Measurements from ENCODE around the gene BORCS5.
"Not testable (repeated sequence)": the region's sequence is repeated elsewhere in the genome, so short reads cannot be mapped to it uniquely, and the experiment has no call there.

BORCS5 gene

GRCh38 chr12:12491606-12492005 is 134.7 kb downstream of the BORCS5 start:
- DNase-seq = no peak

- DNase-seq = no peak
Observed at GRCh38 chr12:12492547-12492946, 135.7 kb downstream of the BORCS5 start.

GRCh38 chr12:12495536-12495935 is 138.7 kb downstream of the BORCS5 start:
- DNase-seq = no peak

GRCh38 chr12:12498210-12498609 is 141.3 kb downstream of the BORCS5 start:
- no peak for DNase-seq

GRCh38 chr12:12499909-12500604 is 143.2 kb downstream of the BORCS5 start:
- DNase-seq = no peak

GRCh38 chr12:12501121-12501520 is 144.2 kb downstream of the BORCS5 start:
- no peak for DNase-seq

GRCh38 chr12:12502130-12502814 is 145.4 kb downstream of the BORCS5 start:
- not testable (repeated sequence) for DNase-seq

- DNase-seq = no peak
Observed at GRCh38 chr12:12502815-12503151, 145.9 kb downstream of the BORCS5 start.

GRCh38 chr12:12503384-12504078 is 146.7 kb downstream of the BORCS5 start:
- DNase-seq = no peak

GRCh38 chr12:12505544-12506495 is 148.9 kb downstream of the BORCS5 start:
- no peak for DNase-seq

GRCh38 chr12:12506496-12506890 is 149.6 kb downstream of the BORCS5 start:
- no peak for DNase-seq

GRCh38 chr12:12507121-12507520 is 150.2 kb downstream of the BORCS5 start:
- DNase-seq = no peak

GRCh38 chr12:12508612-12509011 is 151.7 kb downstream of the BORCS5 start:
- no peak for DNase-seq

GRCh38 chr12:12510141-12510540 is 153.3 kb downstream of the BORCS5 start:
- no peak for DNase-seq

GRCh38 chr12:12510551-12510950 is 153.7 kb downstream of the BORCS5 start:
- no peak for DNase-seq

- no peak for DNase-seq
Observed at GRCh38 chr12:12511021-12511783, 154.3 kb downstream of the BORCS5 start.

- no peak for DNase-seq
Observed at GRCh38 chr12:12511895-12512711, 155.2 kb downstream of the BORCS5 start.

- no peak for DNase-seq
Observed at GRCh38 chr12:12513416-12514006, 156.6 kb downstream of the BORCS5 start.

GRCh38 chr12:12518464-12518845 is 161.6 kb downstream of the BORCS5 start:
- no peak for DNase-seq

GRCh38 chr12:12518919-12519318 is 162.0 kb downstream of the BORCS5 start:
- DNase-seq = no peak

Measured in SHP77 (cell line).